B cell (primary cell): Measurements from ENCODE around the gene CCBE1. TPM values are rescaled to one million over a fixed set of nuclear protein-coding genes. Genes with fewer than 3 reads are reported as not detected.

Experiments used
- ATAC-seq: fragments of 200-7000 bp; cut with Tn5 transposase; one replicate; pipeline ENCODE4 v1.10.0; 2021; ENCODE audit warnings: low read depth, mild to moderate bottlenecking, moderate number of reproducible peaks, moderate library complexity
- CTCF ChIA-PET: fragments of 350-600 bp; sonication (Branson Sonifier 250); formaldehyde crosslinking; loops from one replicate; lab custom pipeline; 2021; ENCODE audit warnings: antibody characterized with exemption, inconsistent platforms; lab: Charles Lee
- POLR2A ChIA-PET: fragments of 350-600 bp; sonication (Branson Sonifier 250); formaldehyde crosslinking; loops from one replicate; lab custom pipeline; 2021; ENCODE audit warnings: antibody characterized with exemption; lab: Charles Lee
- DNase-seq: peaks from one replicate; pipeline ENCODE4 v3.0.0; 2013
- H2AFZ ChIP-seq: 2 replicates; pipeline ENCODE4 v1.6.1; 2012; ENCODE audit warnings: mild to moderate bottlenecking, low read depth, low read length; ENCODE audit not compliant: insufficient read depth, poor library complexity, severe bottlenecking
- H3K27ac ChIP-seq, 2 donors: 1 replicate in 1 of 2; 2 replicates in 1 of 2; pipeline ENCODE4 v1.5.1; 2012 to 2013; ENCODE audit warnings: low read length in 2 of 2, mild to moderate bottlenecking in 2 of 2, moderate library complexity in 1 of 2
- H3K27me3 ChIP-seq, 4 experiments: fragments of 200-600 bp in 1 of 4; sonication (generic) in 1 of 4; replicated peaks in 1 of 4; 1 replicate in 2 of 4; 2 replicates in 2 of 4; pipeline versions ENCODE4 v1.6.1 to v1.7.0; 2013 to 2016; ENCODE audit warnings: low read length in 3 of 4, mild to moderate bottlenecking in 2 of 4, mixed read lengths in 1 of 4, moderate library complexity in 1 of 4; ENCODE audit not compliant: insufficient read depth in 4 of 4, control insufficient read depth in 3 of 4; ENCODE audit errors: control extremely low read depth in 1 of 4
- H3K36me3 ChIP-seq, 2 experiments: replicated peaks in 1 of 2; 1 replicate in 1 of 2; 2 replicates in 1 of 2; pipeline versions ENCODE4 v1.6.1 to v1.7.1; 2013; ENCODE audit warnings: low read length in 1 of 2; ENCODE audit not compliant: insufficient read depth in 2 of 2, control insufficient read depth in 1 of 2; ENCODE audit errors: control extremely low read depth in 1 of 2, extremely low read depth in 1 of 2
- H3K4me1 ChIP-seq, 2 donors: fragments of 200-600 bp in 1 of 2; sonication (generic) in 1 of 2; 1 replicate in 1 of 2; 2 replicates in 1 of 2; pipeline versions ENCODE4 v1.5.1 to v1.6.1; 2013 to 2017; ENCODE audit warnings: low read length in 2 of 2; ENCODE audit not compliant: control insufficient read depth in 2 of 2, insufficient read depth in 2 of 2
- H3K4me2 ChIP-seq: replicated peaks from 2 replicates; pipeline ENCODE3; 2012; ENCODE audit warnings: mild to moderate bottlenecking, low read depth, low read length; ENCODE audit not compliant: poor library complexity, severe bottlenecking
- H3K4me3 ChIP-seq, 5 experiments: fragments of 200-600 bp in 1 of 5; sonication (generic) in 1 of 5; 1 replicate in 3 of 5; 2 replicates in 2 of 5; pipeline versions ENCODE4 v1.5.1 to v1.7.0; 2011 to 2016; ENCODE audit warnings: low read length in 4 of 5, mild to moderate bottlenecking in 4 of 5, low read depth in 2 of 5, control low read depth in 1 of 5, moderate library complexity in 1 of 5; ENCODE audit not compliant: insufficient read depth in 1 of 5; ENCODE audit errors: control extremely low read depth in 1 of 5, extremely low read depth in 1 of 5
- H3K79me2 ChIP-seq: fragments of 200-600 bp; sonication (generic); one replicate; pipeline ENCODE4 v1.6.0; 2016; ENCODE audit warnings: low read length; ENCODE audit not compliant: control insufficient read depth, insufficient read depth
- H3K9ac ChIP-seq: fragments of 200-600 bp; sonication (generic); 2 replicates; pipeline ENCODE4 v1.6.1; 2017; ENCODE audit warnings: mild to moderate bottlenecking, low read length, moderate library complexity
- H3K9me3 ChIP-seq, 3 donors: one replicate each; pipeline versions ENCODE4 v1.6.1 to v1.7.1; 2013; ENCODE audit warnings: low read length in 2 of 3; ENCODE audit not compliant: control insufficient read depth in 2 of 3, insufficient read depth in 1 of 3; ENCODE audit errors: control extremely low read depth in 1 of 3
- H4K20me1 ChIP-seq: 2 replicates; pipeline ENCODE4 v1.6.0; 2012; ENCODE audit warnings: mild to moderate bottlenecking, low read length; ENCODE audit not compliant: insufficient read depth, control insufficient read depth, poor library complexity, severe bottlenecking
- H3K27ac Mint-ChIP-seq: one replicate; pipeline ENCODE4 v1.8.0; 2021; ENCODE audit warnings: mixed read lengths
- H3K27me3 Mint-ChIP-seq: one replicate; pipeline ENCODE4 v1.8.0; 2021; ENCODE audit warnings: mixed read lengths
- H3K4me1 Mint-ChIP-seq: one replicate; pipeline ENCODE4 v1.8.0; 2021; ENCODE audit warnings: mixed read lengths
- H3K4me3 Mint-ChIP-seq: one replicate; pipeline ENCODE4 v1.8.0; 2021; ENCODE audit warnings: mixed read lengths
- H3K9me3 Mint-ChIP-seq: one replicate; pipeline ENCODE4 v1.8.0; 2022; ENCODE audit warnings: mixed read lengths; ENCODE audit not compliant: insufficient read depth
- CTCF ChIP-seq: fragments of 200-600 bp; IDR thresholded peaks from one replicate; pipeline ENCODE4 v1.8.0; 2022; ENCODE audit warnings: antibody characterized with exemption, mild to moderate bottlenecking
- EZH2 ChIP-seq: IDR thresholded peaks from 2 replicates; pipeline ENCODE4 v1.6.1; 2012; ENCODE audit warnings: borderline replicate concordance, low read depth, mild to moderate bottlenecking, moderate library complexity, low read length; ENCODE audit not compliant: insufficient read depth, poor library complexity, severe bottlenecking
- WGBS: methylation state at CpG from one replicate; pipeline ENCODE4 v1.1.5; 2013; ENCODE audit warnings: missing lambda C conversion rate; ENCODE audit not compliant: insufficient coverage; 5-methylcytosine and 5-hydroxymethylcytosine counted together
- intact Hi-C: fragments of 100-400 bp; cut with micrococcal nuclease; formaldehyde crosslinking; loops from one replicate; pipeline ENCODE4 v1.10.0; 2022
- polyA plus RNA-seq: library from polyadenylated mRNA; depleted of rRNA; stranded (reverse); fragments of >200 nt; gene quantifications from 2 replicates; pipeline ENCODE4 v1.2.3, GENCODE V29; 2012
- total RNA-seq, 2 donors: library from RNA; stranded (reverse); fragments of 120-200 nt in 1 of 2; gene quantifications; 1 replicate in 1 of 2; 2 replicates in 1 of 2; pipeline versions ENCODE4 v1.2.3 to v1.2.4, GENCODE V29; 2013 to 2022

Gene CCBE1
- total and polyA plus RNA-seq, 2 donors (not counting 1 experiment from before 2014, with no cell fraction given) = not detected

DNA sequence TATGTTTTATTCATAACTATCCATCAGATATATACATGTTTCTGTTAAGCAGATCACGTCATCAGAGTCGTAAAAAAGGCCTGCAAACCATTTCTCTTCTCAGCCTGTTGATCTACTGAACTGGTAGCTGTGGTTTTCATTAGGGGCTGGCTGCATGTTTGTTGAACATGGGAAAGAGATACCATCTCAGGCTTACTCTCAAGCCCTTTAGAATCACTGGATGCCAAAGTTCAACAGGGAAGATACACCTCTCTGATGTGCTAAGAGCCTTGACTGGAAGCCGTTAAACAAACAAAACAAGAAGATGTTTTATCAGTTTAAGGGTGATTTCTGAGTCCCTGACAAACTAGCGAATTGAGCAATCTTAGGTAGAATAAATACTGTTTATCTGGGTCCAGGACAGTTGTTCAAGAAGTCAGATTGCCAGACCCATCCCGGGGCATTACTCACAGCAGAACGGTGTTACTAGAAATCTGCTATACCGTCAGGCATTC is 243.7 kb downstream of the CCBE1 start:
- Mint-ChIP-seq H3K9me3 (no peaks in the 10 kb centered on the region), H3K27me3 (no peaks in the 10 kb centered on the region), H3K4me1 (no peaks in the 10 kb centered on the region), H3K27ac (no peak overlapping the region), H3K4me3 (no peak overlapping the region)
- H3K9ac ChIP-seq = no peak overlapping the region
- no peak overlapping the region for H2AFZ ChIP-seq
- 92% methylated on average over 3 of the region's 7 CpGs for WGBS
- DNase-seq (no peak), ATAC-seq (no peak)
- no peaks in the 10 kb centered on the region for H3K4me1 ChIP-seq
- H3K79me2 ChIP-seq = no peaks in the 10 kb centered on the region
- intact Hi-C loops = no loop called here
- CTCF ChIA-PET = interaction anchor here (1.1 kb wide), 1 partner anchor 1097 kb away, joined by 3 read pairs; no protein-coding TSS in a partner anchor
- peaks cover 0 to 6% (median 0%) of the 10 kb centered on the region in 4 experiments for H3K27me3 ChIP-seq
- no peak overlapping the region for H3K4me2 ChIP-seq
- H3K4me3 ChIP-seq = no peak overlapping the region
- POLR2A ChIA-PET = no interaction called here
- TF ChIP-seq EZH2 = no peak
- TF ChIP-seq CTCF = no peak
- no peaks in the 10 kb centered on the region for H4K20me1 ChIP-seq
- H3K9me3 ChIP-seq = no peaks in the 10 kb centered on the region
- H3K27ac ChIP-seq = no peak overlapping the region
- no peaks in the 10 kb centered on the region for H3K36me3 ChIP-seq

DNA sequence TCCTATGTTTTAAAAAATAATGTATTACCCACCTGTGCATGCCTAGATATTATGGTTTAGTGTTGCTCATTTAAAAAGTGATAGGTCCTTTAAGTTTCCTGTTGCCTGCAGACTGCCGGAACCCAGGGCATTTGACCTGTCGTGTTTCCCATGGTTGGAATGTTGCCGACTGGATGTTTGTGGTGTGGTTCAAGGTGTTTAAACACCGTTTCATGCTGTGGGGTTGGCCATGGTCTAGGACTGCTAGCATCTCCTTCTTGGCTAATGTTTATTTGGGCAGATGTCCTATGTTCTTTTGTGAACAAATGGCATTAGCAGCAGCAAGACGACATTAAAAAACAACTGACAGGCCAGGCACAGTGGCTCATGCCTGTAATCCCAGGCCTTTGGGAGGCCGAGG is 245.3 kb downstream of the CCBE1 start:
- WGBS = 88% methylated on average over 5 of the region's 6 CpGs
- Histone ChIP-seq H3K4me1 (no peaks in the 10 kb centered on the region), H3K27me3 (peaks cover 0 to 4% (median 0%) of the 10 kb centered on the region in 4 experiments), H3K79me2 (no peaks in the 10 kb centered on the region), H2AFZ (no peak overlapping the region), H3K4me2 (no peak overlapping the region), H3K9me3 (no peaks in the 10 kb centered on the region), H3K4me3 (no peak overlapping the region), H4K20me1 (no peaks in the 10 kb centered on the region), H3K36me3 (no peaks in the 10 kb centered on the region), H3K27ac (no peak overlapping the region), H3K9ac (no peak overlapping the region)
- Mint-ChIP-seq H3K9me3 (no peaks in the 10 kb centered on the region), H3K27me3 (no peaks in the 10 kb centered on the region), H3K4me3 (no peak overlapping the region), H3K4me1 (no peaks in the 10 kb centered on the region), H3K27ac (no peak overlapping the region)
- ChIA-PET CTCF (no interaction called here), POLR2A (interaction anchor here (0.5 kb wide), 1 partner anchor 55 kb away, joined by 3 read pairs; no protein-coding TSS in a partner anchor)
- ATAC-seq = no peak
- intact Hi-C loops = no loop called here
- no peak for DNase-seq
- TF ChIP-seq EZH2 (no peak), CTCF (no peak)
